GM21825 (cell line): ENCODE data around the gene SPACA4.
"Not testable (repeated sequence)": the region's sequence is repeated elsewhere in the genome, so short reads cannot be mapped to it uniquely, and the experiment has no call there.

Experiments used
- ATAC-seq: cut with Tn5 transposase; IDR thresholded peaks from one replicate; pipeline ENCODE4 v1.9.1; 2021; ENCODE audit warnings: mild to moderate bottlenecking, moderate library complexity; ENCODE audit not compliant: unreplicated experiment

Gene SPACA4

GRCh38 chr19:48618278-48618915, 11.9 kb downstream of the SPACA4 start:
- ATAC-seq: no peak

GRCh38 chr19:48618916-48619691, 12.6 kb downstream of the SPACA4 start, which contains the start of the genes RPL18 and SPHK2:
RPL18 (minus strand) TSS chr19:48619178; CDS start chr19:48619143, 35 bp downstream.
SPHK2 (plus strand) TSS chr19:48619506; CDS start chr19:48620515, 1,009 bp downstream.
- peak; percentile 71 for ATAC-seq

GRCh38 chr19:48619692-48620585, 13.4 kb downstream of the SPACA4 start:
- ATAC-seq: no peak

GRCh38 chr19:48623556-48624066, 17.1 kb downstream of the SPACA4 start:
- ATAC-seq: no peak

- ATAC-seq: peak; percentile 57
These were observed 17.6 kb downstream of the SPACA4 start for GRCh38 chr19:48624067-48624594.

- no peak for ATAC-seq
These were observed 18.5 kb downstream of the SPACA4 start for GRCh38 chr19:48624791-48625723.

GRCh38 chr19:48625891-48626327, 19.4 kb downstream of the SPACA4 start:
- ATAC-seq: no peak

- ATAC-seq: no peak
These were observed 20.8 kb downstream of the SPACA4 start for GRCh38 chr19:48627201-48627864.

- no peak for ATAC-seq
These were observed 21.3 kb downstream of the SPACA4 start for GRCh38 chr19:48627865-48628314.

GRCh38 chr19:48628486-48629296, 22.1 kb downstream of the SPACA4 start:
- no peak for ATAC-seq

- no peak for ATAC-seq
These were observed 22.7 kb downstream of the SPACA4 start for GRCh38 chr19:48629297-48629598.

- no peak for ATAC-seq
These were observed 23.2 kb downstream of the SPACA4 start for GRCh38 chr19:48629599-48630295.

GRCh38 chr19:48630296-48631063, 23.9 kb downstream of the SPACA4 start:
- no peak for ATAC-seq

- no peak for ATAC-seq
These were observed 24.7 kb downstream of the SPACA4 start for GRCh38 chr19:48631225-48631624.

- not testable (repeated sequence) for ATAC-seq
These were observed 25.7 kb downstream of the SPACA4 start for GRCh38 chr19:48632286-48632685.

- no peak for ATAC-seq
These were observed 26.2 kb downstream of the SPACA4 start for GRCh38 chr19:48632692-48633147.
